Spleen (tissue), 11 donors: ENCODE measurements around the gene TTC7B. TPM values are rescaled to one million over a fixed set of nuclear protein-coding genes. Genes with fewer than 3 reads are reported as not detected.

Source experiments
- DNase-seq: peaks from one replicate; pipeline ENCODE4 v3.0.0-alpha.2; 2020
- H3K27ac ChIP-seq, 8 donors: fragments of 200-600 bp; sonication (generic) in 7 of 8; 1 replicate in 4 of 8; 2 replicates in 4 of 8; pipeline versions ENCODE4 v1.5.0 to v1.8.0; 2016 to 2021; ENCODE audit warnings: inconsistent platforms in 4 of 8, mild to moderate bottlenecking in 4 of 8, moderate library complexity in 1 of 8
- H3K27me3 ChIP-seq, 7 donors: fragments of 200-600 bp; sonication (generic) in 6 of 7; replicated peaks in 1 of 7; 1 replicate in 4 of 7; 2 replicates in 3 of 7; pipeline versions ENCODE4 v1.5.0 to v1.8.0; 2016 to 2021; ENCODE audit warnings: inconsistent platforms in 3 of 7, mild to moderate bottlenecking in 1 of 7
- H3K36me3 ChIP-seq, 6 donors: fragments of 200-600 bp; sonication (generic) in 5 of 6; 1 replicate in 4 of 6; 2 replicates in 2 of 6; pipeline versions ENCODE4 v1.5.0 to v1.8.0; 2016 to 2021; ENCODE audit warnings: inconsistent platforms in 2 of 6
- H3K4me1 ChIP-seq, 6 donors: fragments of 200-600 bp; sonication (generic) in 5 of 6; 1 replicate in 3 of 6; 2 replicates in 3 of 6; pipeline versions ENCODE4 v1.5.0 to v1.8.0; 2016 to 2021; ENCODE audit warnings: inconsistent platforms in 3 of 6
- H3K4me3 ChIP-seq, 8 donors: fragments of 200-600 bp; sonication (generic) in 7 of 8; 1 replicate in 4 of 8; 2 replicates in 4 of 8; pipeline versions ENCODE4 v1.5.0 to v1.8.0; 2016 to 2021; ENCODE audit warnings: inconsistent platforms in 4 of 8, mild to moderate bottlenecking in 4 of 8, moderate library complexity in 2 of 8
- H3K9me3 ChIP-seq, 8 donors: fragments of 200-600 bp; sonication (generic) in 7 of 8; 1 replicate in 4 of 8; 2 replicates in 4 of 8; pipeline versions ENCODE4 v1.5.0 to v1.8.0; 2016 to 2021; ENCODE audit warnings: inconsistent platforms in 4 of 8
- POLR2A ChIP-seq, 3 donors: fragments of 450-650 bp; IDR thresholded peaks; one replicate each; pipeline ENCODE4 v1.5.1; 2017; ENCODE audit warnings: antibody characterized with exemption in 3 of 3, mild to moderate bottlenecking in 1 of 3
- POLR2AphosphoS5 ChIP-seq, 3 donors: sonication (generic); formaldehyde crosslinking; IDR thresholded peaks; one replicate each; pipeline ENCODE4 v1.5.1; 2017; ENCODE audit warnings: antibody characterized with exemption in 3 of 3
- WGBS, 5 donors: extraction: QIAGEN DNeasy Blood & Tissue Kit in 3 of 5; methylation state at CpG; one replicate each; pipeline versions ENCODE4 v1.1.5 to v1.1.7; 2013 to 2018; 5-methylcytosine and 5-hydroxymethylcytosine counted together
- intact Hi-C: fragments of 100-400 bp; cut with DNase I; formaldehyde crosslinking; loops from one replicate; pipeline ENCODE4 v1.15.0; 2023; ENCODE audit warnings: low total_unique reads
- polyA plus RNA-seq, 3 donors: library from polyadenylated mRNA; stranded (reverse); fragments of 200-250 nt; gene quantifications; one replicate each; pipeline ENCODE4 v1.2.1, GENCODE V29; 2013
- total RNA-seq, 7 donors: library from RNA; depleted of rRNA in 3 of 7; stranded (reverse); fragments of >200 nt in 3 of 7; fragmentation: NEBNext Ultra II Directional in 4 of 7; extraction: Animal tissue kit (Norgen Biotek cat#: 25700) in 4 of 7; gene quantifications; one replicate each; pipeline versions ENCODE4 v1.1.0 to v1.2.1, GENCODE V29; 2016 to 2021
- TF ChIP-seq, protein P1 (sequence below), 11 experiments: fragments of 200-600 bp in 7 of 11; fragments of 450-650 bp in 4 of 11; sonication (generic) in 4 of 11; IDR thresholded peaks in 8 of 11; conservative IDR thresholded peaks in 3 of 11; 1 replicate in 7 of 11; 2 replicates in 4 of 11; pipeline versions ENCODE4 v1.4.0 to v1.8.0; 2016 to 2021; ENCODE audit warnings: antibody characterized with exemption in 11 of 11, inconsistent platforms in 4 of 11, mild to moderate bottlenecking in 1 of 11
- donor health status: healthy with polysubstance abuse.
- donor health status: DM: no; HTN: no; CAD: no; lungs with moderate emphysema.
- donor health status: DM: no; HTN: no; CAD: no.
- donor health status: Bipolar disorder and iron deficiency.
- donor health status: healthy.
- donor health status: DM: no; HTN: no; CAD: no.
- donor health status: DM: yes; HTN: yes; CAD: no.

TTC7B gene
- total and polyA plus RNA-seq, 10 donors, result 6.6 to 98.4 (median 62.6) TPM

DNA sequence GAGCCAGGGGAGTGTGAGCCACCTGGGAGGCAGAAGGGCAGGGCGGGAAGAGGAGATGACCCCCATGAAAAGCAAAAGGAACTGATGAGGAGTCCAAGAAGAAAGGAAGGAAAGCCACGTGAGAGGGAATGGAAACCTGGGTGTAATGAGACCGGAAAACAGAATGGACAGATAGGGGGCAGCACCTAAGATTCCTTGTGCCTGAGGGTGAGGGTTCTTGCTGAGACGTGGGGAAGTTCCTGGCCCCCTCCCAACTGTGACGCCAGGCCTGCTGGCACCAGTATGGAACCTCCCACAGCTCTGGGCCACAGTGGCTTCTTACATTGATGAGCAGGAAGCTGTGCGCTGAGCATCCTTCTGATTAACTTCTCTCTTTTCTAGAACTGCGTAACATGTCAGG is 30.8 kb downstream of the TTC7B start:
- no peak overlapping the region for H3K4me3 ChIP-seq
- H3K27ac ChIP-seq, result peak overlapping the region in 1 of 8 donors; percentile 59
- DNase-seq, result no peak
- H3K9me3 ChIP-seq, result no peaks in the 10 kb centered on the region
- WGBS, 5 donors, result 51 to 68% (median 55%) methylated on average over 7 of the region's 7 CpGs
- no peaks in the 10 kb centered on the region for H3K27me3 ChIP-seq
- H3K36me3 ChIP-seq, result peaks cover 0 to 45% (median 2%) of the 10 kb centered on the region in 6 donors
- peaks cover 0 to 11% (median 4%) of the 10 kb centered on the region in 6 donors for H3K4me1 ChIP-seq
- TF ChIP-seq POLR2AphosphoS5 (IDR thresholded peaks at IDR 0.05), result peak in 1 of 3 donors; percentile 44
- TF ChIP-seq, protein P1, sequence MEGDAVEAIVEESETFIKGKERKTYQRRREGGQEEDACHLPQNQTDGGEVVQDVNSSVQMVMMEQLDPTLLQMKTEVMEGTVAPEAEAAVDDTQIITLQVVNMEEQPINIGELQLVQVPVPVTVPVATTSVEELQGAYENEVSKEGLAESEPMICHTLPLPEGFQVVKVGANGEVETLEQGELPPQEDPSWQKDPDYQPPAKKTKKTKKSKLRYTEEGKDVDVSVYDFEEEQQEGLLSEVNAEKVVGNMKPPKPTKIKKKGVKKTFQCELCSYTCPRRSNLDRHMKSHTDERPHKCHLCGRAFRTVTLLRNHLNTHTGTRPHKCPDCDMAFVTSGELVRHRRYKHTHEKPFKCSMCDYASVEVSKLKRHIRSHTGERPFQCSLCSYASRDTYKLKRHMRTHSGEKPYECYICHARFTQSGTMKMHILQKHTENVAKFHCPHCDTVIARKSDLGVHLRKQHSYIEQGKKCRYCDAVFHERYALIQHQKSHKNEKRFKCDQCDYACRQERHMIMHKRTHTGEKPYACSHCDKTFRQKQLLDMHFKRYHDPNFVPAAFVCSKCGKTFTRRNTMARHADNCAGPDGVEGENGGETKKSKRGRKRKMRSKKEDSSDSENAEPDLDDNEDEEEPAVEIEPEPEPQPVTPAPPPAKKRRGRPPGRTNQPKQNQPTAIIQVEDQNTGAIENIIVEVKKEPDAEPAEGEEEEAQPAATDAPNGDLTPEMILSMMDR (IDR thresholded peaks at IDR 0.05 in 8 of 11, conservative IDR thresholded peaks at IDR 0.05 in 3 of 11), result peak in 2 of 11 experiments; percentile 10 to 14
- no peak for TF ChIP-seq POLR2A (IDR thresholded peaks at IDR 0.05)
- intact Hi-C loops, result no loop called here

DNA sequence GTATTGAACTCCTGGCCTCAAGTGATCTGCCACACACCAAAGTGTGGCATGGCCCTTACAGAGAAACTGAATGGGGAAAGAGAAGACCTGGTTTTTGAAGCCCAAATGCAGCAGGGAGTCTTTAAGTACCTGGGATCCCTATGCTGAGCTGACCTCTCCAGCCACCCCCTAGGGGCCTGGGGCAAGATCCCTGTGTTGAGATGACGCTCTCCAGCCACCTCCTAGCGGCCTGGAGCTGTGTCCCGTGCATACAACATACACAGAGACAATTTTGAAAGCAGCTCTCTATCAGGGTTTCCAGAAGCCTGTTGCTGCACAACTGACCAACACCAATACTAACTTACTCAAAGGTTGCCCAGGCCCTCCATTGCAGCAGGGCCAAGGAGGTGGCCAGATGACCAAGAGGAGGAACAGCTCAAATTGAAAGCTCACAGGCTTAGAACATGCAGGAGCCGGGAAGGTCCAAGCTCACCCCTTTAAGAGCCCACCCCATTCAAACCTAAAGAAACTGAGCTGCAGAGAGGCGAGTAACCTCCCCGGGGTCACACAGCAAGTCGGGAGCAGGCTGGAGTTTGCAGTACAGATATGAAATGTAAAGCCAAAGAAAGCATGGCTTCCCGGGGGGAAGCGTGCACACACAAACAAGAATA is 31.5 kb downstream of the TTC7B start:
- Histone ChIP-seq H3K27ac (no peak overlapping the region), H3K36me3 (peaks cover 0 to 52% (median 5%) of the 10 kb centered on the region in 6 donors), H3K9me3 (no peaks in the 10 kb centered on the region), H3K4me1 (peaks cover 0 to 11% (median 4%) of the 10 kb centered on the region in 6 donors), H3K27me3 (no peaks in the 10 kb centered on the region), H3K4me3 (no peak overlapping the region)
- no peak for TF ChIP-seq POLR2A (IDR thresholded peaks at IDR 0.05)
- TF ChIP-seq, protein P1 (IDR thresholded peaks at IDR 0.05 in 8 of 11, conservative IDR thresholded peaks at IDR 0.05 in 3 of 11), result no peak
- no peak for TF ChIP-seq POLR2AphosphoS5 (IDR thresholded peaks at IDR 0.05)
- intact Hi-C loops, result no loop called here
- 81 to 91% (median 87%) methylated on average over 9 of the region's 9 CpGs for WGBS, 5 donors
- no peak for DNase-seq

DNA sequence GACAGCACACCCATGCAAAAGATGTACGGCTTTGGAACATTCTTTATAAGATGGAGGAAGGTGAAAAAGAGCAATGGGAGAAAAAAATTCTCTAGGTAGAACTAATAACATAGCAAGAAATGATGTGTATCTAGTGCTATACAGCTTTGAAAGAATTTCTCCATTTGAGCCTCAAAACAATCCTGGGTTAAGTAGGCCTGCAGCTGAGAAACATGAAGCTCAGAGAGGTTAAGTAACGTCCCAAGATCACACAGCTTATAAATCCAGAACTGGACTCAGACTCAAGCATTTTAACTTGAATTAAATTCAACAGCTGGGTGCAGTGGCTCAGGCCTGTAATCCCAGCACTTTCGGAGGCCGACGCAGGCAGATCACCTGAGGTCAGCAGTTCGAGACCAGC is 32.9 kb downstream of the TTC7B start:
- Histone ChIP-seq H3K27me3 (no peaks in the 10 kb centered on the region), H3K9me3 (no peaks in the 10 kb centered on the region), H3K36me3 (peaks cover 0 to 66% (median 6%) of the 10 kb centered on the region in 6 donors), H3K4me3 (no peak overlapping the region), H3K4me1 (peaks cover 0 to 7% (median 2%) of the 10 kb centered on the region in 6 donors), H3K27ac (no peak overlapping the region)
- intact Hi-C loops, result no loop called here
- WGBS, 5 donors, result 92 to 98% (median 94%) methylated on average over 6 of the region's 6 CpGs
- TF ChIP-seq, protein P1 (IDR thresholded peaks at IDR 0.05 in 8 of 11, conservative IDR thresholded peaks at IDR 0.05 in 3 of 11), result no peak
- no peak for TF ChIP-seq POLR2A (IDR thresholded peaks at IDR 0.05)
- no peak for TF ChIP-seq POLR2AphosphoS5 (IDR thresholded peaks at IDR 0.05)
- no peak for DNase-seq

DNA sequence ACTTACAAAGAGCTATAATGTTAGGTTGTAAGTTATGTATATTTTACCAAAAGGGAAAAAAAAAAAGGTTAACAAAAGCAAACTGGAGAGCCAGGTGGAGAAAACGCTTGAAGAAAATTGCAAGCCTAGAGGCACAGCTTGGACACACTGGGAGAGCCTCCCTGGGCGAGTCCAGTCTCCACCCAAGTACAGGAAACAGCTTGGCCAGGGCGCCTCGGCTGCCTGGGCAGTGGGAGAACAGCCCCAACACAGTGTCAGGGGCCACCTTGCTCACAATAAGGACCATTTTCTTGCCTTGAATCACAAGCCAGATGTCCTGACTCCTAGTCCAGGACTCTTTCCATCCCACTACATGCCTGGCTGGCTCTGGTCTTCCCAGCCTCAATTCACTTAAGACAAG is 33.3 kb downstream of the TTC7B start:
- no peak for DNase-seq
- intact Hi-C loops, result no loop called here
- H3K4me3 ChIP-seq, result no peak overlapping the region
- H3K9me3 ChIP-seq, result no peaks in the 10 kb centered on the region
- H3K27me3 ChIP-seq, result no peaks in the 10 kb centered on the region
- 46 to 88% (median 69%) methylated on average over 4 of the region's 4 CpGs for WGBS, 5 donors
- H3K4me1 ChIP-seq, result peaks cover 0 to 3% (median under 1%) of the 10 kb centered on the region in 6 donors
- no peak overlapping the region for H3K27ac ChIP-seq
- H3K36me3 ChIP-seq, result peaks cover 0 to 70% (median 6%) of the 10 kb centered on the region in 6 donors
- TF ChIP-seq POLR2A (IDR thresholded peaks at IDR 0.05), result no peak
- TF ChIP-seq, protein P1 (IDR thresholded peaks at IDR 0.05 in 8 of 11, conservative IDR thresholded peaks at IDR 0.05 in 3 of 11), result no peak
- no peak for TF ChIP-seq POLR2AphosphoS5 (IDR thresholded peaks at IDR 0.05)
